ENCODE results near the gene LCOR.

GRCh38 chr10:96789571-96790108 lies 42.5 kb upstream of the LCOR start:
- TF ChIP-seq CTCF (IDR thresholded peaks at IDR 0.05) = no peak
- no peak for TF ChIP-seq POLR2A (IDR thresholded peaks at IDR 0.05)
